Ecto neural progenitor cell (in vitro differentiated cells): ENCODE results near the gene ALOX5.

Source experiments
- DNase-seq: peaks from one replicate; pipeline ENCODE4 v3.0.0-alpha.2; 2018; ENCODE audit warnings: low spot score

Gene ALOX5

DNA sequence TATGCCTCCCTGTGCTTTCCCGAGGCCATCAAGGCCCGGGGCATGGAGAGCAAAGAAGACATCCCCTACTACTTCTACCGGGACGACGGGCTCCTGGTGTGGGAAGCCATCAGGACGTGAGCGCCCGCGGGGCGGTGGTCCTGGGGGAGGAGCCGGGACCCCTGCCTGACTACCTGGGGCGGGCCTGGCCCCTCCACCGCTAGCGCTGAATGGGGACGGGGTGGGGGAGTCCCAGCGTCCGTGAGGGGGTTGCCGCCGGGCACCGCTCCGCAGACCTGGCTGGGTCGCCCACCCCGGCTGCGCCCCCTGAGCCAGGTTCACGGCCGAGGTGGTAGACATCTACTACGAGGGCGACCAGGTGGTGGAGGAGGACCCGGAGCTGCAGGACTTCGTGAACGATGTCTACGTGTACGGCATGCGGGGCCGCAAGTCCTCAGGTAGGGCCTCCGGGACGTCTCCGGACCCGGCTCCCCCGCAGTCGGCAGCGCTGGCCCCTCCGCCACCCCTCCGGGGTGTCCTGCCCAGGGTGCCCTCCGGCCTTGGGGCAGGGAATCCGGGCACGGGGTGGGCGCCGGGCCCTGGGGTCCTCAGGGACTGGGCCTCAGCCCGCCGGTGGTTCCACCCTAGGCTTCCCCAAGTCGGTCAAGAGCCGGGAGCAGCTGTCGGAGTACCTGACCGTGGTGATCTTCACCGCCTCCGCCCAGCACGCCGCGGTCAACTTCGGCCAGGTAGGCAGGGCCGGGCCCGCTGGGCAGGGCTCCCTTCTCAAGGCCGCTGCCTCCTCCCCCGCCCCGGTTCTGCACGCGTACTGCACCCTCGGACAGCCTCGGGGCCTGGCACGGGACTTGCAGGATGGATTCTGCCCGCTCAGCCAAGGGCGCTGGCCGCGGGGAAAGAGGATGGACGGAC lies 69.3 kb downstream of the ALOX5 start:
- no peak for DNase-seq

DNA sequence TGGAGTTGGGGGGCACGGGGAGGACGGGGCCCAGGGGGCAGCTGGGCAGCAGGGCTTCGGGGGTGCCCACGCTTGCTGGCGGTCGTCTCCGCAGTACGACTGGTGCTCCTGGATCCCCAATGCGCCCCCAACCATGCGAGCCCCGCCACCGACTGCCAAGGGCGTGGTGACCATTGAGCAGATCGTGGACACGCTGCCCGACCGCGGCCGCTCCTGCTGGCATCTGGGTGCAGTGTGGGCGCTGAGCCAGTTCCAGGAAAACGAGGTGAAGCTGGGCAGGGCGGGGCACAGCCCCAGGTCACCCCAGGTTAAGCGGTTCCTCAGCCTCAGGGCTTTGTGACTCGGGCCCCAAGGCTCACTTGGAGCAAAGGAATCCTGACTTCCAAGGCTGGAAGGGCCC lies 70.0 kb downstream of the ALOX5 start:
- DNase-seq, result no peak

DNA sequence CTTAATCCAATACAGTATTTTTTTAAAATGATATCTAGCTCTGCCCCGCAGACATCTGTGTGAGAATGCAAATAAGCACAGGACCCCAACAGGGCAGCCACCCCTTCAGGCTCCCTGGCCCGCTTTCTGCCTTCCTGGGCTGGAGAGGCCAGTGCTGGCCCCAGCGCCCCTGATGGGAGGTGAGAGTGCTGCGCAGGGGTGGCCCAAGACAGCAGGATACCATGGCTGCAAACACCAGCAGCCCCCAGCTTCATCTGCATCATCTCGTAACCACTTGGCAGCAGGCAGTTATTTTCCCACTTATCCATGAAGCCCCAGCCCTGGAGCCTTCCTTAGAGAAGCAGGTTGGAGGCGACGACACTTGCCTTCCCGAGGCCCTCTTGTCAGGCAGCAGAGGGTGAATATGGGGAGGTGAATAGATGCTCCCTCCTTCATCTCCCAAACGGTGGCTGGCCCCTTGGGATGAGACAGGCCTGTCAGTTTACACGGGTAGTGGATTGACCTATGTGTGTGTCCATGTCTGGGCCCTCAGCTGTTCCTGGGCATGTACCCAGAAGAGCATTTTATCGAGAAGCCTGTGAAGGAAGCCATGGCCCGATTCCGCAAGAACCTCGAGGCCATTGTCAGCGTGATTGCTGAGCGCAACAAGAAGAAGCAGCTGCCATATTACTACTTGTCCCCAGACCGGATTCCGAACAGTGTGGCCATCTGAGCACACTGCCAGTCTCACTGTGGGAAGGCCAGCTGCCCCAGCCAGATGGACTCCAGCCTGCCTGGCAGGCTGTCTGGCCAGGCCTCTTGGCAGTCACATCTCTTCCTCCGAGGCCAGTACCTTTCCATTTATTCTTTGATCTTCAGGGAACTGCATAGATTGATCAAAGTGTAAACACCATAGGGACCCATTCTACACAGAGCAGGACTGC lies 71.2 kb downstream of the ALOX5 start:
- no peak for DNase-seq

DNA sequence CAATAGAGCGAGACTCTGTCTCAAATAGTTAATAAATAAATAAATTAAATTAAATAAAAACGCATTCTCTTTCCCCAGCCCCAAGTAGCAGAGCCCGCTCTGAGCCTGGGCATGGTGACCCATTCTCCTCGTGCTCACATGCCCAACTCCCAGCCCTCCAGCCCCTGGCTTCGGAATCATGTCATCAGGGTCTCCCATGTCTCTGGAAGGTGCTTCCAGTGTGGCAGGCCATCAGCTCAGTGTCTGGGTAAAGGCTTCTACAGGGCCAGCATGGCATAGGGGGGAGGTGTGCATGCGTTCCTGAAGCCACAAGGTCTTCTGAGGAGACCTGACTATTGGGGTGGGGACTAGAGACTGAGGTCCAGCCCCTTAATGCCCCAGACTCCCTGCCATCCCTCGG lies 72.8 kb downstream of the ALOX5 start:
- no peak for DNase-seq

DNA sequence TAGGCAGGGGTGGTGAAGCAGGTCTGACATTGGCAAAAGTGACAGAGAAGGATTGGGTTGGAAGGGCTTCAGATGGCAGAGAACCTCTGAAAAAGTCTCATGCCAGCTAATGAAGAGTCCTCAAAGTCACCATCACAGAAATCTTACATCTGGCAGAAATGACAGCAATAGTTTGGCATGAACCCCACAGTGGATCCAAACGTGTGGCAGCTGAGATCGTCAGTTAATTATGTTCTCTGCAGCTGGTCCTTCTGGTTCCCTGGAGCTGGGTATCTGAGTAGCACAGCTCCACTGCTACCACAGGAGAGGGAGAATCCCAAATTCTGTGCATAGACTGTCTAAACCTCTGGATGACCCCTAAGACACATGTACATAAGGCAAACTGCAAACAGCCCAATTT lies 73.4 kb downstream of the ALOX5 start:
- DNase-seq, result no peak

DNA sequence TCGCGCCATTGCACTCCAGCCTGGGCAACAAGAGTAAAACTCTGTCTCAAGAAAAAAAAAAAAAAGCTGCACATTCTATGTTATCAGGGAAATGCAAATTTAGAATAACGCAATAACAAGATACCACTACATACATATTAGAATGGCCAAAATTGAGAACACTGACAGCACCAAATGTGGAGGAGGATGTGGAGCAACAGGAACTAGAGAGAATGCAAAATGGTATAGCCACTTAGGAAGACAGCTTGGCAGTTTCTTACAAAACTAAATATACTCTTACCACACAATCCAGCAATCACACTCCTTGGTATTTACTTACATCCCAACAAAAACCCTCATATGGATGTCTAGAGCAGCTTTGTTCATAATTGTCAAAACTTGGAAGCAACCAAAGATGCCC lies 76.8 kb downstream of the ALOX5 start:
- DNase-seq, result no peak

- DNase-seq, result no peak
Measured at GRCh38 chr10:45451407-45451806, 77.4 kb downstream of the ALOX5 start.

GRCh38 chr10:45452268-45452667 lies 78.3 kb downstream of the ALOX5 start:
- no peak for DNase-seq

DNA sequence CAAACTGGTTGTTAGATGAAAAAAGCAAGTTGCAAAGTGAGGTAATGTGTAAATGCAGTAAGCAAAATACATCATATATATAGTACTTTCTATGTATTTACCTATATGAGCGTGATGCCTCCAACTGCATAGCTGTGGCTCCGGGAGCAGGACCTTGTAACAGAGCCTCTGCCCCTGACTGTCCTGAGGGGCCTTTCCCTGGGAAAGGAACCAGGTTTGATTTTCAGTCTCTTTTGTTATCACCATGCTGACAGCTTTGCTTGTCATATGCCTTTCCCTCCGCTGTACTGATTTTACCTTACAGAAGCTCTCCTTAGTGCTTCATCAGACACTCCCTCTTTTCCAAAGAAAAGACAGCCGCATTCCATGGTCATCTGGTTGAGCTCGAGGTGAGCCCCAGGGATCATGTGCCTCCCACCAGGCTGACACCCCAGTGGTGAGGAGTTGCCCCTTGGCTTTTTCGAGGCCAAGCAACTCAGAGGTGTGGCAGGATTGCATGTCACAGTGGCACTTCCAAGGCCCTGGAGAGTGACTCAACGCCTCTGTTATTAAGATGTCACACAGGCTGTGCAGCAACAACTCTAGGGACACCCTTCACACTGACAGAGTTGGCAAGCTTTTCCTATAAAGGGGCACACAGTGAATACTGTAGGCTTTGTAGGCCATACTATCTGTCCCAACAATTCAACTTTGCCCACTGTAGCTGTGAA lies 78.9 kb downstream of the ALOX5 start:
- DNase-seq, result no peak

DNA sequence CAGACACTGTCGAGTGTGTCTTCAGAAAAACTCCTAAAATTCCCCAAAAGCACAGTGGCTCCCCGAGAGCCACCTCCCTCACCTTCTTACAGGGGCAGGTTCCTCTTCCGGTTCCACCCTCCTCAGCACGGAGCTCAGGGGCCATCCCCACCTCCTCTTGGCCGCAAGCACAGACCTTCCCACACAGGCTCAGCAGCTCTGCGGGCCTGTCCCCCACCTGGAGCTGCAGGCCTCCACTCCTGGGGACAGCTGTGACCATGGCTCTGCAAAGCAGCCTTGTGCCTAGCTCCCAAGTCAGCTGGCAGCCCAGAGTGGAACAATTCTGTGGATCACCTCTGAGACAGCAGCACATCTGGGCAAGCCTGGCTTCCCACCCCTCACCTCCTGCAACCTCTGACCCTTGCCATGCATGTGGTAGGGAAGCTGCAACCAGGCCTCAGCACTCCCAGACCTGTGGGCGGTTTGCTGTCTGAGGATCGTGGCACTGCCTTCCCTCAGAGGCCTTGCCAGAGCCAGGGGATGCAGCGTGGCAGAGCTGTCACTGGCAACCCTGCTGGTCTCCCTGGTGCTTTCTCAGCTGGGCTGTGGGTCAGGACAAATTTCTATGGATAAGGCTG lies 79.7 kb downstream of the ALOX5 start:
- no peak for DNase-seq

DNA sequence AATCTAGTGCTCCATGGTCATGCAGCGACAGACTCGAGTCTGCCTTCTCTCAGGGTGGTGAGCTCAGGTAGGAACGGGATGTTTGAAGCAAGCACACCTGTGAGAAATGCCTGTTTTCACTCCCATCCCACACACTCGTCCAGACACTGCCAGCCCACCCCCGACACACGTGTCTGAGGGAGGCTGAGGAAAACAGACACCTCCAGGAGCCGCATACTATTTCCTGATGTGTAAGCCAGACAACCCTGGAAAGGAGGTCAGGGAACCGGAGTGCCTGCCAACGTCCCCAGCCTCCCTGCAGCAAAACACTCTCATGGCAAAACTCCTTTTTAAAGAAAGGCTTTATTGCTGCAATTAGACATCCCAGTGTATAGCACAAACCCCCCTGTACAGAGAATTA lies 80.2 kb downstream of the ALOX5 start:
- DNase-seq, result no peak

GRCh38 chr10:45454859-45455258 lies 80.8 kb downstream of the ALOX5 start:
- DNase-seq, result no peak

DNA sequence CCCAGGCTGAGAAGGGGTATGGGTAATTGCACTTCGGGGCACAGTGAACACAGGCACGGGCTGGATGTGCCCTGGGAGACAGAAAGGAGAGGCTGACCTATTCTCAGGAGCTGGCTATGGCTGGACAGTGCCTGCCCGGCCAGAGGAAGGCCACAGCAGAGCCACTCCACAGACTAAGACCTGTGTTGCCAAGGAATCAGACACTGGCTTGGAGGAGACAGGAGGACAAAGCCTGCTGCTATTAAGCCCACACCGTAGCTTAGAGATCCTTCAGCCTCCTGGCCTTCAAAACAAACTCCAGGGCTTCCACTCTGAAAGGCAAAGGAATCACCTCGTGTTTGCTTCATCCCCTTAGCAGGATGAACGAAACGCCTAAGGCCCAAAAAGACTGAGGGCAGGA lies 82.2 kb downstream of the ALOX5 start:
- DNase-seq, result no peak

DNA sequence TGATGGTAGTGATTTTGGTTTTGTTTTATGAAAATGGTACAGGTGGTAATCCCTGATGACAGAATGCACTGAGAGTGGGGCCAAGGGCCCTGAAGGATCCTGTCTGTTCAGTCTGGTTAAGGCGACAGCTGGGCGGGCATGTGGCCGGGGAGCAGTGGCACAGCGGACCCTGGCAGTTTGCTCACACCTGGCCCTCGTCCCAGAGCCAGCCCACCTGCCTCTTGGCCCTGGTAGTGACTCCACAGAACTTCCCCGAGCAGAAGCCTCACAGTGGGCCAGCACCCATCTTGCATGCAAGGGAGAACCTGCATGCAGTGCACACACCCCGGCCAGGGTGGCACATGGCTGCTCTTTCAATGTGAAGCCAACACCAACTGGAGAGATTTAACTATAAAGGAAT lies 82.8 kb downstream of the ALOX5 start:
- no peak for DNase-seq

DNA sequence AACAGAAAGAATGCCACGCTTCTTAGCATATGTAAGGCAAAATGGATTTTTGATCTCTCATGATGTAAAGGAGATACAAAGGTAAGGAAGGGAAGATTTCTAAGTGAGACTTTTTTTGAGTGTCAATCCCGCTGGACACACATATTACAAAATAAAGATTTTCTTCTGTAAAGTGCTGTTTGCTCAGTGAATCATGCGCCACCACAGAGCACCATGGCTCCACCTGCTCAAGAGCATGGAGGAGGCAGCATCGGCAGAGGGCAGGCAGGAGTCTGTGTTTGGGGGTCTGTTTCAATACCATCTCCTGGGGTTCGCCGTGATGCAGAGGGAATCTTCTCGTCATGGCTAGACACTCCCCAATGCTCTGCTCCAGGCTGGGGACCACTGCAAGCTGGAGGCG lies 83.5 kb downstream of the ALOX5 start:
- no peak for DNase-seq

DNA sequence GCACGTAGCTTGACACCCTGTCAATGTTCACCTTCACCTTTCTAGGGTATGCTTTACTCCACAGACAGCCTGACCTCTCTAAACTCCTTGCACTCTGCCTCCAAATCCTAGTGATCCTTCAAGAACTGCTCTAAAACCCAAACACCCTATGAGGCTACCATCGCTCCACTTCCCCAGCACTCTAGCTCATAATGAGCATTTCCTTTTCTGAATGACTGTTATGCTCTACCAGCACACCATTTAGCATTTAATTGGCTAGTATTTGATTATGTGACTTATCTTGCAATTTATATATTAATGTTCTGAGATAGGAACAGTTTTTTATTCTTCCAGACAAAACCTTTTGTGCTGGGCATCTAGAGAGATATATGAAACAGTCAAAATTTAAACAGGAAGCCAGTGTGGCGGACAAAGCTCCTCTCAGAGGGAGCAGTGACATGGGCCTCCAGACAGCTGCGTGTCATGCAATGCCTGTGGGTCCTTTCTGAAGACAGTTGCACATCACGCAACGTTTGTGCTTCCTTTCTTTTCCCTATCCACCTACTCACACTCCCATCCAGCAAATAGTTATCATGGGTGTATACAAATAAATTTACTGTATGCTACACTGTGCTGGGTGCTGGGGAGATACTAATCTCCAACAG lies 86.3 kb downstream of the ALOX5 start:
- DNase-seq, result no peak

DNA sequence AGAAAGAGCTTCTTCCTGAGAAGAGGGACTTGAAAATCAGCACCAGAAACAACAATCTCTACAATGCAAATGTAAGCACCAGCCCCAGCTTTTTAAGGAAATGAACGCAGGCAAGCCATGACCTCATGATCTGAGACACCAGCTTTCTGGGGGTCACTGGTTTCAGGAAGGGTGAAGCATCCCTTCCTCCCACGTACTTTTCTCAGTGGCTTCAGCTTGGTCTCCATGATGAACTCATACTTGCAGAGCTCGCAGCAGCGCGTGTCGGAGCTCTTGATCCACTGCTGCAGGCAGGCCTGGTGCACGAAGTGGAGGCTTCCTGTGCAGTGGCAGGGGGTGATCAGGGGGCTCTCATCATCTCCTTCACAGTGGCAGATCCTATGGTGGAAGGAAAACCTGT lies 87.0 kb downstream of the ALOX5 start:
- DNase-seq, result no peak

- no peak for DNase-seq
Measured at GRCh38 chr10:45463244-45464116, 89.5 kb downstream of the ALOX5 start.

DNA sequence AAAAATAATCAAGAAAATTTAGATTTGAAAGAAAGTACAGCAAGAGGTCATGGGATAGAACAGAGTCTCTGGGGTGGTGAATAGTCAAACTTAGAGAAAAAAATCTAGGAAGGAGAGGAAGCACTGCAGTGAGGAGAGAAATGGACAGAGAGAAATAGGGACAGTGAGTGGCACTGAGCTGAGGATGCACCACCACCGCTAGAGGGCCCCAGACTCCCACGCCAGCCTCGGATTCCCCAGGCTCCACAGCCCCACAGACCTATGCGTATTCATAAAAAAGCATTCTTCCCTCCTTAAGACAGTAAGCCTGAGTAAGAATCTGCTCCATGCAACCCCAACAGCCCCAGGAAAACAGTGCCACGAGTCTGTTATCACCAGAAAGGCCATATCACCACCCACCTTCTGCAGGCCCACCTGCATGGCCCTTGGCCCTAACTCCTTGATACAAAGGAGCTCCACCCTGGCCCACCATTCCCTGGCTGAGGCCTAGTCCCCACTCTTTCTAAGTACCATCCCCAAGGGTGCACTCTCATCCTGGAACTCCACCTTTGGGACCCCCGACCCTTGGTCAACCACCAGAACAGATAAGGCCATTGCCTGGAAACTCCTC lies 91.0 kb downstream of the ALOX5 start:
- peak; percentile 81 for DNase-seq

DNA sequence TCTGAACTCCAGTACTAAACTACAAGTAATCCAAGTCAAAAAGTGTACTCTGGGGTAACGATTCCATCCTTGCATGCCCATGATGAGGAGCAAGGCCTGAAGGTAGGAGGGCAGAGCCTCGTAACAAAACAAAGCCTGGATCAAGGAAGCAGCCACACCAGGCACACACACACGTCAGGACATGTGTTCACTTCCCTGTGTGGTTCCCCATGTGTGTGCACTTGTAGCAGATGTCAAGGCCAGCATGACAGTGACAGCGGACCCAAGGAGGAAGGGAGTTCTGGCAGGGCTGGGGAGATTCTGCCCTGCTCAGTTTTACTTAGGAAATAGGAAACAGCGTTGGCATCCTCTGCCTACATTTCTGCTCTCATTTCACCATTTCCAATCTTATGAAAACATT lies 92.8 kb downstream of the ALOX5 start:
- DNase-seq, result no peak
